Measurements from ENCODE around the gene GABPA.

GABPA gene

DNA sequence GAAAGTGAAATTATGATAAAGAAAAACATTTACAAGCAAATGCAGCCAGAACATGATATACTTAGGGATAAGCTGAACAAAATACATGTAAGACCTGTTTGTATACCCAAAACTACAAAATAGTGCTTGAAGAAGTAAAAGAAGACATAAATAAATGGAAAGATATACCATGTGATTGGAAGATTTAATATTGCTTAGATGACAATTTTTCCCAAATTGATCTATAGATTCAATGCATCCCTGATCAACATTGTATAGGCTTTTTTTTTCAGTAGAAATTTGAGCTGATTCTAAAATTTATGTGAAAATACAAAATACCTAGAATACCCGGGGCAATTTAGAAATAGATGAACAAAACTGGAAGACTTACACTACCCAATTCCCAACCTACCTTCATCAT lies 76.4 kb downstream of the GABPA start:
- no peak for TF ChIP-seq CTCF (IDR thresholded peaks at IDR 0.05; ENCODE audit: control extremely low read depth, extremely low read depth, low read depth, missing control alignments)
- ChIA-PET POLR2A (no interaction called here), CTCF (no interaction called here)
- no peak for DNase-seq (ENCODE audit: extremely low spot score)

GRCh38 chr21:25813917-25814316 lies 79.1 kb downstream of the GABPA start:
- DNase-seq (ENCODE audit: extremely low spot score): no peak
- POLR2A ChIA-PET: no interaction called here
- CTCF ChIA-PET: no interaction called here
- TF ChIP-seq CTCF (IDR thresholded peaks at IDR 0.05; ENCODE audit: control extremely low read depth, extremely low read depth, low read depth, missing control alignments): no peak

DNA sequence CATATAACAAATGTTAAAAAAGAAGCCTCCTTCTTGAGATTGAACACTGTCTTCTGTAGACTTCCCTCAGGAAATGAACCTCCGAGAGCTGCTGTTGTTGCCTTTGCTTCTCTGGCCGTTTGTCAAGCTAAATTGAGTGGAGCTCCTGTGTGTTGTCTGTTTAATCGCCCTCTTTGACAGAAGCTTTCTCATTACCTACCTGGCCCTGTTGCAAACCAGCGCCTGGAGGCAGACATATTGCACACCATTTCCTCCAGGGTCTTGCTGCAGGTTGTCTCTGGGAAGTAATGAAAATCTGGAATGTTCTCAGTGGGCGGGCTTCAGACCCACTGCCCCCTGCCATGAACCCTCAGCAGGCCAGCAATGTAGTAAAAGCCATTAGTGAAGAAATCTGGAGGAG lies 83.3 kb downstream of the GABPA start:
- CTCF ChIA-PET: interaction anchor here (1.2 to 2.2 kb wide), 4 partner anchors 9 to 47 kb away, joined by 4 to 19 read pairs (median 6); no protein-coding TSS in a partner anchor
- POLR2A ChIA-PET: no interaction called here
- no peak for DNase-seq (ENCODE audit: extremely low spot score)
- TF ChIP-seq CTCF (IDR thresholded peaks at IDR 0.05; ENCODE audit: control extremely low read depth, extremely low read depth, low read depth, missing control alignments): no peak

- no peak for DNase-seq (ENCODE audit: extremely low spot score)
- POLR2A ChIA-PET: no interaction called here
- no peak for TF ChIP-seq CTCF (IDR thresholded peaks at IDR 0.05; ENCODE audit: control extremely low read depth, extremely low read depth, low read depth, missing control alignments)
- CTCF ChIA-PET: interaction anchor here (1.2 to 2.2 kb wide), 3 partner anchors 10 to 47 kb away, joined by 4 to 19 read pairs (median 4); no protein-coding TSS in a partner anchor
Measured at GRCh38 chr21:25818551-25818950, 83.8 kb downstream of the GABPA start.
